ACC112 (cell line): ENCODE results near the gene P3H1.
A peak's percentile ranks its signal among the peaks of the same experiment; 100 is the strongest.
"Not testable (repeated sequence)": the region's sequence is repeated elsewhere in the genome, so short reads cannot be mapped to it uniquely, and the experiment has no call there.

Experiments used
- H2AFZ ChIP-seq: fragments of 200-600 bp; sonication (generic); one replicate; pipeline ENCODE4 v1.6.0; 2017; ENCODE audit warnings: antibody characterized with exemption, low read length; ENCODE audit not compliant: unreplicated experiment
- H3K27ac ChIP-seq: fragments of 200-600 bp; sonication (generic); 2 replicates; pipeline ENCODE4 v1.5.1; 2014; ENCODE audit warnings: low read depth, mild to moderate bottlenecking, antibody characterized with exemption, low read length, moderate library complexity
- H3K27me3 ChIP-seq: fragments of 200-600 bp; sonication (generic); 2 replicates; pipeline ENCODE4 v1.6.1; 2014; ENCODE audit warnings: mild to moderate bottlenecking, antibody characterized with exemption, low read length, moderate library complexity, mixed read lengths; ENCODE audit not compliant: insufficient read depth
- H3K36me3 ChIP-seq: fragments of 200-600 bp; sonication (generic); 2 replicates; pipeline ENCODE4 v1.6.1; 2016; ENCODE audit warnings: mild to moderate bottlenecking, antibody characterized with exemption, low read length, moderate library complexity, mixed read lengths; ENCODE audit not compliant: insufficient read depth
- H3K4me1 ChIP-seq: fragments of 200-600 bp; sonication (generic); one replicate; pipeline ENCODE4 v1.6.1; 2016; ENCODE audit warnings: low read length, mixed read lengths; ENCODE audit not compliant: insufficient read depth, unreplicated experiment, control insufficient read depth
- H3K4me3 ChIP-seq: fragments of 200-600 bp; sonication (generic); 2 replicates; pipeline ENCODE4 v1.5.1; 2014; ENCODE audit warnings: mild to moderate bottlenecking, low read depth, low read length
- H3K79me2 ChIP-seq: fragments of 200-600 bp; sonication (generic); one replicate; pipeline ENCODE4 v1.6.0; 2016; ENCODE audit warnings: low read length; ENCODE audit not compliant: control insufficient read depth, unreplicated experiment, insufficient read depth

The P3H1 gene

GRCh38 chr1:42766741-42767509 lies at the start of gene P3H1, which contains the start of gene C1orf50:
Gene P3H1, minus strand, starts transcription at chr1:42767028. Its CDS starts 57 bp downstream, at chr1:42766971.
Gene C1orf50, plus strand, starts transcription at chr1:42767249. Its CDS starts 63 bp downstream, at chr1:42767312.
- peaks cover 73% of the 10 kb centered on the region for H3K79me2 ChIP-seq
- H3K27me3 ChIP-seq = no peaks in the 10 kb centered on the region
- H3K4me1 ChIP-seq = peaks cover 12% of the 10 kb centered on the region
- peak within 1 kb of the TSS; percentile 82 for H3K4me3 ChIP-seq
- H3K27ac ChIP-seq = peak within 1 kb of the TSS; percentile 53
- H2AFZ ChIP-seq = peak within 1 kb of the TSS; percentile 96
- H3K36me3 ChIP-seq = 0 out of 2 replicates have a peak, but pooled peaks cover 3% of the 10 kb centered on the region

- Histone ChIP-seq H3K4me1 (peaks cover 12% of the 10 kb centered on the region), H3K36me3 (no peaks in the 10 kb centered on the region), H3K27ac (peak overlapping the region; percentile 26; the same call in 1 of the 2 replicates), H3K27me3 (no peaks in the 10 kb centered on the region), H2AFZ (peak overlapping the region; percentile 77), H3K79me2 (peaks cover 4% of the 10 kb centered on the region), H3K4me3 (peak overlapping the region; percentile 98)
Measured at GRCh38 chr1:42815941-42816584, 49.2 kb upstream of the P3H1 start.

GRCh38 chr1:42814815-42815214 lies 48.0 kb upstream of the P3H1 start:
- not testable (repeated sequence) for H3K79me2 ChIP-seq, H3K27me3 ChIP-seq, H3K27ac ChIP-seq, H2AFZ ChIP-seq, H3K36me3 ChIP-seq, H3K4me3 ChIP-seq
- peaks cover 12% of the 10 kb centered on the region for H3K4me1 ChIP-seq

DNA sequence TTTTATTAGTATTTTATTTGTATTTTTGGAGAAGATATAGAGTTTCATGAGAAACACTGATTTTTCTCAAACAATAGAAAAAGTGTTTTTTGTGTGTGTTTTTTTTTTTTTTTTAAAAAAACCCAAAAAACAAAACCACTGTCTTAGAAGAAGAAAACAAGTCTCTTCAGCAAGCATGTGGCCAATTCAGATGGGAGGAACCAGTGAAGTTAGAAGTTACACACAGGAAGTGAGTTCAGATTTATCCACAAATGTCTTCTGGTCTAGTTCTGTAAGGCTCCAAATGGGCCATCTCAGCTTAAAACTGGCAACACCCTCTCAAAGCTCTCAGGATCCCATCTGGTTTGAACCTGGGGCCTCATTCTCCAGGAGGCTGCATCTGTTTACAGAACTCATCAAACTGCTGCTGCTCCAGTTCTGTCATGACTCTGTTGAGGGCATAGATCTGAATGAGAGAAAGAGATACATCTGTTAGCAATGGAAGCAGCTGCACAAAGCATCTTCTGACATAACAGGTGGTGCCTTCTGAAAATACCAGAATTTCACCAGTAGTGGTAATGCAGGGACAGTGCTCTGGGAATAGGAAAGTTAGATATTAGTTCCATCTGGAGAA lies 40.3 kb upstream of the P3H1 start:
- Histone ChIP-seq H3K27me3 (no peaks in the 10 kb centered on the region), H3K27ac (no peak overlapping the region), H3K4me1 (no peaks in the 10 kb centered on the region), H2AFZ (no peak overlapping the region), H3K4me3 (no peak overlapping the region), H3K79me2 (no peaks in the 10 kb centered on the region), H3K36me3 (no peaks in the 10 kb centered on the region)

GRCh38 chr1:42806593-42806992 lies 39.8 kb upstream of the P3H1 start:
- H3K27me3 ChIP-seq = no peaks in the 10 kb centered on the region
- H3K27ac ChIP-seq = no peak overlapping the region
- H2AFZ ChIP-seq = no peak overlapping the region
- no peaks in the 10 kb centered on the region for H3K4me1 ChIP-seq
- H3K4me3 ChIP-seq = no peak overlapping the region
- H3K36me3 ChIP-seq = no peaks in the 10 kb centered on the region
- H3K79me2 ChIP-seq = no peaks in the 10 kb centered on the region

GRCh38 chr1:42806171-42806570 lies 39.3 kb upstream of the P3H1 start:
- H3K27me3 ChIP-seq = no peaks in the 10 kb centered on the region
- no peaks in the 10 kb centered on the region for H3K79me2 ChIP-seq

DNA sequence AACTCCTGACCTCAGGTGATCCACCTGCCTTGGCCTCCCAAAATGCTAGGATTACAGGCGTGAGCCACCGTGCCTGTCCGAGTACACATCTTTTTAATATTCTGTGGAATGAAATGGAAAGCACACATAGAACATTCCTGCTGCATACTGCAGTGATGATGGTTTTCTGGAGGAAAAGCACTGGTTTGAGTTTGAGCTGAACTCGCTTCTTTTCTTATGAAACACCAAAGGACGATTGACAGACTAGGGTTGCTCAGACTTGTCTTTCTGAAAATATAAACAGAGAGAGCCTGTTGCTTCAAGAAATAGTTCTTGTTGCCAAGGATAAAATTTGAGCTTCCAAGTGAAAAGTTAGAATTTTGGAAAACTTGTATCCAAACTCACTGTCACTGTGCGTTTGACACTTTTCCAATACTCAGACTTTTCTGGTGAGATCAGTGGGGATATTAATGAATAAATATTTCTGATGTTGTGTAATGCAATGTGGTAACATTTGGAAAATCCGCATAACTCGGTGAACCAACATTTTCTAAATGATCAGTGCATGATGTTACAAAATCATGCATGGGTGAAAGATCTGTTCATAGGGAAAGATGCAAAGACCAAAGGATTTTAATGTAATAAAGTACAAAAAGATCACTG lies 35.1 kb upstream of the P3H1 start:
- H3K27ac ChIP-seq = no peak overlapping the region
- no peaks in the 10 kb centered on the region for H3K36me3 ChIP-seq
- H2AFZ ChIP-seq = no peak overlapping the region

More at GRCh38 chr1:42806171-42806570, 39.3 kb upstream of the P3H1 start:
- H3K4me1 ChIP-seq = no peaks in the 10 kb centered on the region
- no peak overlapping the region for H3K27ac ChIP-seq
- H3K4me3 ChIP-seq = no peak overlapping the region
- no peaks in the 10 kb centered on the region for H3K36me3 ChIP-seq
- H2AFZ ChIP-seq = no peak overlapping the region

DNA sequence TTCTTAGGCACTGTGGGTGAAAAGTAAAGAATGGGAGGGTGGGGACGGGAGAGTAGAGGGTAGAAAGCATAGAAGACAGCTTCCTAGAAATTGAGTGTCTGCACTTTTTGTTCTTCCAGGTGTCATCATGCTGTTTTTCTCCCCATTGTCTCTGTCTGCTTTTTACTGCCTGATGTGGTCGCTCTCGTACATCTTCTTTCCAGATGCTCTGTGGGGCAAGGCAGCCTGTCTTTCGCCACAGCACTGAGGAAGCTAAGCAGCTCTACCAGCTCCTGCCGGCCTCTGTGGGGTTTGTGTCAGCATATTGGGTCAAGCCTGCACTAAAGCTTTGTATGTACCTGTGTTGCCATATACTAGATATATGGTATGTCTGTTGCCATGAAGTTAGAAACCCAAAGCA lies 31.2 kb upstream of the P3H1 start:
- H3K4me1 ChIP-seq = no peaks in the 10 kb centered on the region

More for the DNA sequence above, 35.1 kb upstream of the P3H1 start:
- H3K4me1 ChIP-seq = no peaks in the 10 kb centered on the region
- H3K27me3 ChIP-seq = no peaks in the 10 kb centered on the region
- no peak overlapping the region for H3K4me3 ChIP-seq
- H3K79me2 ChIP-seq = no peaks in the 10 kb centered on the region

DNA sequence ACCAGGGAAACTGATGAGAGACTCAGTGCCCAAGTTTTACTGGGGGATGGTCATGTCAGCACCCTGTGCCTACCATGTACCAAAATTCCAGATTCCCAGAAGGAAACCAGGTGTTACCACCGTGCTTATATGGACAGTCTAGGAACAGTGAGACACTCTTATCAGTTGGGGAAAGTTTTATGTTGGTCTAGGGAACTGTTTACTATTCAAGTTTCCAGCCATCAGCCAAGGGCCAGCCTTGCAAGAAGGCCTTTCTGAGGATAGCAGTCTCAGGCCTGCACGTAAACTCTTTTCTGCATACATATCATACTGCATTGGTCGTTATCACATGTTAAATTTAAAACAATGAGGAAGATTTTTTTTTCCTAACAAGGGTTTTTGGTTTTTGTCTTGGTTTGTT lies 30.6 kb upstream of the P3H1 start:
- H3K27ac ChIP-seq = no peak overlapping the region
- H2AFZ ChIP-seq = no peak overlapping the region
- no peaks in the 10 kb centered on the region for H3K79me2 ChIP-seq
- H3K4me1 ChIP-seq = no peaks in the 10 kb centered on the region
- no peaks in the 10 kb centered on the region for H3K27me3 ChIP-seq
- H3K36me3 ChIP-seq = no peaks in the 10 kb centered on the region
- no peak overlapping the region for H3K4me3 ChIP-seq

More for the DNA sequence above, 31.2 kb upstream of the P3H1 start:
- Histone ChIP-seq H3K4me3 (no peak overlapping the region), H2AFZ (no peak overlapping the region), H3K27me3 (no peaks in the 10 kb centered on the region), H3K79me2 (no peaks in the 10 kb centered on the region), H3K27ac (no peak overlapping the region), H3K36me3 (no peaks in the 10 kb centered on the region)

DNA sequence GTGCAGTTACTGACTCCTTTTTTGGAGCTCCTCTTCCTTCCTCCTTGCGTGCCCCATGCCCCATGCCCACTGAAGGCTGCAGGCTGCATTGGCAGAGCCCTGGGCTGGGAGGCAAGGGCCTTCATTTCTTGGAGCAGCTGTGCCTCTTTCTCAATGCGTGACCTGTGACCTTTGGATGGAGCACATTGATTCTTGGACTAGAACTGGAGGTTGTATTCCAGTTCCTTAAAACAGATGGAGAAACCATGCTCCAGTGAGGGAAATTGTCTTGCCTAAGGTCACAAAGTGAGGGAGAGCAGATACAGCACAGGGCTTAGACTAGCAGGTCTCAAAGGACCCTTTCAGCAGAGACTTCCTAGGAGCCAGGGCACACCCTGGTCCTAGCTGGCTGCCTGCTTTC lies 27.0 kb upstream of the P3H1 start:
- no peaks in the 10 kb centered on the region for H3K36me3 ChIP-seq
- no peak overlapping the region for H2AFZ ChIP-seq
- no peaks in the 10 kb centered on the region for H3K27me3 ChIP-seq
- no peaks in the 10 kb centered on the region for H3K79me2 ChIP-seq
- no peak overlapping the region for H3K27ac ChIP-seq
- H3K4me1 ChIP-seq = no peaks in the 10 kb centered on the region
- no peak overlapping the region for H3K4me3 ChIP-seq
